ENCODE data around the gene CCDC116.

The CCDC116 gene

DNA sequence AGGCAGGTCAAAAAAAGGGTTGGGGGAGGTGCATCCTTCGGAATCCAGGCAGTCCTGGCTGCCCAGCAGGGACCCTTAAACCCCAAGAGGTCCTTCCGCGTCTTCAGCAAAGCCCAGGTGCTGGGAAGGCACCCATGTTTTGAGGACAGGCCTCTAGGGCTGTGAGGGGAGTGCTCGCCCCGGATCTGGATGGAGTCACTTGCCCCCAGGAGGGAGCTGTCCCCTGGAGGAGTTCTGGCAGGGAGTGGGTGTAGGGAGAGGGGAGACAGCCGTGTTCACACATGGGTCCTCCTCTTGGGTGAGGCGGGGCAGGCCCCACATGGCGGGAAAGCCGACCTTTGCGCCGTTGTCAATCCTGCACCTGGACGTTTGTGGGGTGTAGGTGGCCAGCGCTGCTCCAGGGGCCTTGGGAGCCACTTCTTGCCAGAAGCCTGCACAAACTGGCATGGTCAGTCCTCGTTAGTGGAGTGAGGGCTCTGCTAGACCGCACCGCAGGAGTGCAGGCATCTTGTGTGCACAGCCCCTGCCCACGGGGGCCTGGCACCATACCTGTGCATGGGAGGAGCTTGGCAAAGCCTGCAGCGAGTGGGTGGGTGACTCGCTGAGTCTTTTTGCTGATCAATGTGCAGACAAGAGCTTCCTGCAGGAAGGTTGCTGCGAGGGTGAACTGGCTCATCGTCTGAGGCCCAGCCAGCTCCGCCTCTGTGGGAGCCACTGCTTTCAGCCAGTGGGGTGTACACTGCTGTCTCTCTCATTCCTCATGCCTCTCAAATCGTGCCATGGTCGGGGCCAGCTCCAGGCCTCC, 49.2 kb downstream of the CCDC116 start:
- no peak for DNase-seq (ENCODE audit: low read depth in 2 of 2)

DNA sequence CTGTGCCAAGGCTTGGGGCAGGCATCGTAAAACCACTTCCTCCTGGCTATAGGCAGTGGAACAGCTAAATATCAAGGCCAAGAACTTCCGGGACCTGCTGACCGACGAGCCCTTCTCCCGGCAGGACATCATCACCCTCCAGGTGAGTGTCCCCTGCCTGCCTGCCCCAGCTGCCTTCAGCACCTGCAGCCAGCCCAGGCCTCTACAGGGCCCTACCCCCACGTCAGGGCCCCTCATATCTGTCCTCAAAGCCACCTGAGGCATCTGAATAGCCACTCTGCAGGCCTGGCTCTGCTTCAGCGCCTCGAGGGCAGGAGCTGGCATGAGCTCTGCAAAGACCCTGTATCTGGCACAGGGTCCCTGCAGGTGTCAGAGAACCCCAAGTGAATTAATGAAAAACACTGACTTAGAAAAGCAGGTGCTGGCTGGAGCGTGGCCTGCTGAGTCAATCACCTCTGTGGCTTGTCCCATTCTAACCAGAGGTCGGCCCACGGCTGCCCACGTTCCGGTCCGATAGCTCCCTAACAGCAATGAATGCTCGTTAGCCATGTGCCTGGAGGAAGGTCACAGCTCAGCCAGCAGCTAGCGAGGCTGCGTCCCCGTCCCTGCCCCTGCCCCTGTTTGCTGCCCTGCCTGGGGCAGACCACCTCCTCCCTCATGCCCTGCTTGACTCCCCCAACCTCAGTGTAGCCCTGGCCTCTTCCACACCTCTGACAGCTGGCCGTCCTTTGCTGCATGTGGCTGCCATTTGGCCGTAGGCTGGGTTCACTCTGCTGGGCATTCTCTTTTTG, 50.0 kb downstream of the CCDC116 start:
- no peak for DNase-seq (ENCODE audit: low read depth in 2 of 2)

DNA sequence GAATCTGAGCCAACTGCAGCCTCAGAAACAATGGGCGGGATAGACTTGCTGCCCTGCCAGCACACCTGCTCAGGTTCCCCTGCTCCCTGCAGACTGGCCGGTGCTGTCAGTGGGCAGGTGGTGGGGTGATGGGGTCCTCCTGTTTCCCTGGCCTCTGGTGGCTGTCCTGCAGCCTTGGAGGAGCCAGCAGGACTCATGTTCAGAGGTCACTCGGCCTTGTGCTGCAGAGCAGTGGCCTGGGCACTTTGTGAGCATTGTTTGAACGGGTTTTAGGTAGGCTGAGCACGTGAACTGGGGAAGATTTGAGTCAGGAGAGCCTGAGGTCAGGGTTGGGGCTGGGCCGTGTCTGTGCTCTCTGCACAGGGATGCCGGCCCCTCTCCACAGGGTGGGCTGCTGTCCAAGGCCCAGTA, 50.8 kb downstream of the CCDC116 start:
- DNase-seq (ENCODE audit: low read depth in 2 of 2), result no peak

DNA sequence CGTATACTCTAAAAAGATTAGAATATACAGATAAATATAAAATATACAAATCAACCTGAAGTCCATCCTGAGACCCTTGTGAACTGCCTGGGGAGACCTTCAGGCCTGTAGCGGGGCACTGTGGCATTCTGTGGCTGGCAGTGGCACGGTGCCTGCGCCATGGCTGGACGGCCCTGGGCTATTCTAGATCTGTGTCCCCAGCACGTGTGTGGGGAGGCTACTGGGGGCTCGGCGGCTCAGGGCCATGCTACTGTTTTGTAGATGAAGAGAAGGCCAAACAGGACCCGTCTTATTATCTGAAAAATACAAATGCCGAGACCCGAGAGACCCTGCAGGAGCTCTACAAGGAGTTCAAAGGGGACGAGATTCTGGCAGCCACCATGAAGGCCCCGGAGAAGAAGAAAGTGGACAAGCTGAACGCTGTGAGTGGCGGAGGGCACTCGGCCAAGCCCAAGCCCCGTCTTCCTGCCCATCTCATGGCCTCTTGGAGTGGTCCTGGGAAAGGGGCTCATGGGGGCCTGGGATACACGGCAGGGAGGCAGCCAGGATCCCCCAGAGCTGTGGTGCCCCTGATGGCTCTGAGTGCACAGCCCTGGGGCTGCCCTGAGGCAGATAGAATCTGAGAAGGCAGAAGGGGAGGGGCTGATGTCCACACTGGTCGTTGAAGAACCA, 52.1 kb downstream of the CCDC116 start:
- no peak for DNase-seq (ENCODE audit: low read depth in 2 of 2)

DNA sequence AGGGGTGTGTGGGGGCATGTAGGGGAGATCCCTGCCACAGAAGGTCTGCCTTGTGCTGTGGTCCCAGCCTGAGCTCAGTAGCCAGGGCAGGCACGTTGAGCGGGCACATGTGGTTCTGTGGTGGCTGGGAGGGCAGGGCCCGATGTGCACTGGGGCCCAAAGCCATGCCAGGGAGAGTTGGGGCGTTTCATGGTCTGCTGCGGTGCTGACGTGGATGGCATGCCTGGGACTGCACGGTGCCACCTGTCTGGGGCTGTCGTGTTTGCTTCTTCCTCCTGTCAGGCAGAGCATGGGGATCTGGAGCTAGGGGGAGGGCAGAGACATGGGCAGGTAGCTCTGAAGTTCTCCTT, 52.6 kb downstream of the CCDC116 start:
- DNase-seq (ENCODE audit: low read depth in 2 of 2), result no peak

DNA sequence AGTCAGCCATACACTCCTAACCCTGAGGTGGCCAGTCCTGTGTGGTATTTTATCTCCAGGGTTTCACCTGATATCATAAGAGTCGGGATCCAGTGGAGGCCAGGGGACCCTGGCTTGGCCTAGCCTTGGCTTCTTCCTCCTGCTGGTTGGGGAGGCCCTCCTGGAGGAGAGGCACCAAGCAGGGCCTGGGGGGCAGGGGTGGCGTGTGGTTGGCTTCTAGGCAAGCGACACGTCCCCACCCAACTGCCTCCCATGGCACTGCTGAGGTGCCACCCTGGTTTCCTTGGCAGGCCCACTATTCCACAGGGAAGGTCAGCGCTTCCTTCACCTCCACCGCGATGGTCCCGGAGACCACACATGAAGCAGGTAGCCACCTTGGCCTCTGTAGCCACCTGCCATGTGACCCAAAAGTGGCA, 53.6 kb downstream of the CCDC116 start:
- no peak for DNase-seq (ENCODE audit: low read depth in 2 of 2)
